WERI-Rb-1 (cell line): Measurements from ENCODE around the gene JAKMIP2.

Experiments
- DNase-seq: peaks from one replicate; pipeline ENCODE4 v3.0.0-alpha.2; 2020
- H3K27ac ChIP-seq: fragments of 250-450 bp; sonication (Bioruptor Pico); 2 replicates; pipeline ENCODE4 v1.5.1; 2020; ENCODE audit warnings: mild to moderate bottlenecking, moderate library complexity
- H3K27me3 ChIP-seq: fragments of 250-450 bp; sonication (Bioruptor Pico); 2 replicates; pipeline ENCODE4 v1.5.1; 2021; ENCODE audit warnings: mild to moderate bottlenecking, low read depth, moderate library complexity; ENCODE audit not compliant: insufficient read depth, severe bottlenecking
- H3K36me3 ChIP-seq: fragments of 250-450 bp; sonication (Bioruptor Pico); 2 replicates; pipeline ENCODE4 v1.5.1; 2020; ENCODE audit warnings: mild to moderate bottlenecking, moderate library complexity
- H3K4me3 ChIP-seq: 2 replicates; pipeline ENCODE4 v1.5.1; 2011; ENCODE audit warnings: low read depth, mild to moderate bottlenecking, control low read depth, low read length
- H3K9me3 ChIP-seq: fragments of 250-450 bp; sonication (Bioruptor Pico); 2 replicates; pipeline ENCODE4 v1.5.1; 2021; ENCODE audit warnings: mild to moderate bottlenecking, moderate library complexity; ENCODE audit not compliant: severe bottlenecking
- TF ChIP-seq, protein P1 (sequence below): IDR thresholded peaks from 2 replicates; pipeline ENCODE4 v1.5.1; 2011; ENCODE audit warnings: low read depth, mild to moderate bottlenecking, control low read depth, inconsistent platforms, low read length

The JAKMIP2 gene

DNA sequence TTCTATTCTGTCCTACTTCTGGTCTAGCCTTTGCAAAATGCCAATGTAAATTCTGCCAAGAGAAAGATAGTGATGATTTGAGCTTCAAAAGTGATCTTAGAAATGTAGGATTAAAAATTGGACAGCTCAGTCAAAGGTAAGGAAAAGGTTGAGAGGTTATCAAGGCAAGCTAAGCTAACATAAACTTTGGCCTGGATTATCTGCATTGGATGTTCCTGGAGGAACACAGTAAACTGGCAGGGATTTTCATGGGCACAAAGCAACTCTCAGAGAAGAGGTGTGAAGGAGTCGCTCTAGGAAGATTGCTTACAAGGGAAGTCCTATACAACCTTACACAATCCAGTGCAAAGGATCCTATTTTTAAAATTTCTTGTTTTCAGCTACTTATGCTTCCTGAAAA, 115.2 kb downstream of the JAKMIP2 start:
- TF ChIP-seq, protein P1, sequence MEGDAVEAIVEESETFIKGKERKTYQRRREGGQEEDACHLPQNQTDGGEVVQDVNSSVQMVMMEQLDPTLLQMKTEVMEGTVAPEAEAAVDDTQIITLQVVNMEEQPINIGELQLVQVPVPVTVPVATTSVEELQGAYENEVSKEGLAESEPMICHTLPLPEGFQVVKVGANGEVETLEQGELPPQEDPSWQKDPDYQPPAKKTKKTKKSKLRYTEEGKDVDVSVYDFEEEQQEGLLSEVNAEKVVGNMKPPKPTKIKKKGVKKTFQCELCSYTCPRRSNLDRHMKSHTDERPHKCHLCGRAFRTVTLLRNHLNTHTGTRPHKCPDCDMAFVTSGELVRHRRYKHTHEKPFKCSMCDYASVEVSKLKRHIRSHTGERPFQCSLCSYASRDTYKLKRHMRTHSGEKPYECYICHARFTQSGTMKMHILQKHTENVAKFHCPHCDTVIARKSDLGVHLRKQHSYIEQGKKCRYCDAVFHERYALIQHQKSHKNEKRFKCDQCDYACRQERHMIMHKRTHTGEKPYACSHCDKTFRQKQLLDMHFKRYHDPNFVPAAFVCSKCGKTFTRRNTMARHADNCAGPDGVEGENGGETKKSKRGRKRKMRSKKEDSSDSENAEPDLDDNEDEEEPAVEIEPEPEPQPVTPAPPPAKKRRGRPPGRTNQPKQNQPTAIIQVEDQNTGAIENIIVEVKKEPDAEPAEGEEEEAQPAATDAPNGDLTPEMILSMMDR = no peak
- Histone ChIP-seq H3K27ac (no peak overlapping the region), H3K4me3 (no peak overlapping the region), H3K9me3 (no peaks in the 10 kb centered on the region), H3K36me3 (no peaks in the 10 kb centered on the region), H3K27me3 (no peaks in the 10 kb centered on the region)
- no peak for DNase-seq

DNA sequence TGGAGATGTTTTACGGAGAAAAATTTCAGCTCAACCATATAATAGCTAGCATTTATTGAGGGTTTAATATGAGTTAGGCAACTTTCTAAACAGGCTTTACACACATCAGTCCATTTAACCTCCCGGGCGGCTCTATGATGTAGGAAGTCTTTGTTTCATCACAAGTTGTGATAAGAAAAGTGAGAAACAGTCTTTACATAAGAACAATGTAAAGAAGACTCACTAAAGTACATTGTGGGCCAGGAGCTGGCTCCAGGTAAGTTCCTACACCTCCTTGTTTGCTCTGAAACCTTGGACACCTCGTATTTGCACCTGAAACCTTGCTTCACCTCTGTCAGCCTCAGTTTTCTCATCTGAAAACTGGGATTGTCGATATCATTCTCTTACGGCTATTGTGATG, 116.1 kb downstream of the JAKMIP2 start:
- TF ChIP-seq, protein P1 = no peak
- Histone ChIP-seq H3K4me3 (no peak overlapping the region), H3K27ac (no peak overlapping the region), H3K36me3 (no peaks in the 10 kb centered on the region), H3K27me3 (no peaks in the 10 kb centered on the region), H3K9me3 (no peaks in the 10 kb centered on the region)
- DNase-seq = no peak

DNA sequence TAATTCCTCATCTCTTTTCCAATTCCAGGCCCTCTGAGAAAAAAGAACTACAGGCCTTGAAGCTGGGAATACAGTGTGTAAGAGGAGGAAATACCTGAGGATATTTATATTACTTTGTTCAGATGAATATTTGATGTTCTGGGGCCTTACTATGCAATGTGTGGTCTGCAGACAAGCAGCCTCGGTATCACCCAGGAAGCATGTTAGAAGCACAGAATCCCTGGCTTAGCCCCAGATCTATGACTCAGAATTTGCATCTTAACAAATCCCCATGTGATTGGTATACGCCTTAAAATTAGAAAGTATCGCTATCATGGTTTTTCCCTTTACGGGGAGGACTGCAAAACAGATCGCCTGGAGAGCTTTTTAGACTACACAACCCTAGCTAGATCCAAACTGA, 121.0 kb downstream of the JAKMIP2 start:
- Histone ChIP-seq H3K27ac (no peak overlapping the region), H3K4me3 (no peak overlapping the region), H3K27me3 (no peaks in the 10 kb centered on the region), H3K9me3 (peaks cover 8% of the 10 kb centered on the region), H3K36me3 (no peaks in the 10 kb centered on the region)
- TF ChIP-seq, protein P1 = no peak
- no peak for DNase-seq

DNA sequence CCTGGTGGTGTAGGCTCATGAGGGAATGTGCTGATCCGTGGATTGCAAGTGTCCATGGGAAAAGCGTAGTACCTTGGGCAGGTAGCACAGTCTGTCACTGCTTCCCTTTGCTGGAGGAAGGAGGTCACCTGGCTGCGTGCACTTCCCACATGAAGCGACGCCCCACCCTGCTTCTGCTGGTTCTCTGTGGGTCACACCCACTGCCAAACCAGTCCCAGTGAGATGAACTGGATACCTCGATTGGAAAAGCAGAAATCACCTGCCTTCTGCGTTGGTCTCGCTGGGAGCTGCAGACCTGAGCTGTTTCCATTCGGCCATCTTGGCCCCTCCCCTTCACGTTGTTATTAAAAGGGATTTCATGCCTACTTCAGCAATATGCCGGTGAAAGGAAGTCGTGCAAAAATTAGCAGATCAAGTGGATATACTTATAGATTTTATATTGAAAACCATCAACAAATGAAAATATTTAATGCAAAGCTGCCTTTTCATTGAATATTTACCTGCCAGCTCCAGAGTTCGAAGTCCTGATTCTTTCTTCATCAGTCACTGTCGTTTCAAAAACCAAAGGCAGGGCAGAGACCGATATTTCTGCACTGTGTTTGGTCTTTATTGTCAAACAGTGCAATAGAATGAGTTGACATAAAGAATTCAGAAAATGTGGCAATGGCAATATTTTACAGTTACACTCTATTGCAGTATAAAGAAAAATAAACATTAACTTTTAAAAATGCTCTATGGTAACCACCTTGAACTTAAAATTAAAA, 123.2 kb downstream of the JAKMIP2 start:
- TF ChIP-seq, protein P1 = no peak
- no peaks in the 10 kb centered on the region for H3K36me3 ChIP-seq
- peak overlapping the region; percentile 57 for H3K4me3 ChIP-seq
- no peaks in the 10 kb centered on the region for H3K27me3 ChIP-seq
- peak; percentile 47 for DNase-seq
- peak overlapping the region; percentile 69 for H3K27ac ChIP-seq
- H3K9me3 ChIP-seq = peaks cover 12% of the 10 kb centered on the region

DNA sequence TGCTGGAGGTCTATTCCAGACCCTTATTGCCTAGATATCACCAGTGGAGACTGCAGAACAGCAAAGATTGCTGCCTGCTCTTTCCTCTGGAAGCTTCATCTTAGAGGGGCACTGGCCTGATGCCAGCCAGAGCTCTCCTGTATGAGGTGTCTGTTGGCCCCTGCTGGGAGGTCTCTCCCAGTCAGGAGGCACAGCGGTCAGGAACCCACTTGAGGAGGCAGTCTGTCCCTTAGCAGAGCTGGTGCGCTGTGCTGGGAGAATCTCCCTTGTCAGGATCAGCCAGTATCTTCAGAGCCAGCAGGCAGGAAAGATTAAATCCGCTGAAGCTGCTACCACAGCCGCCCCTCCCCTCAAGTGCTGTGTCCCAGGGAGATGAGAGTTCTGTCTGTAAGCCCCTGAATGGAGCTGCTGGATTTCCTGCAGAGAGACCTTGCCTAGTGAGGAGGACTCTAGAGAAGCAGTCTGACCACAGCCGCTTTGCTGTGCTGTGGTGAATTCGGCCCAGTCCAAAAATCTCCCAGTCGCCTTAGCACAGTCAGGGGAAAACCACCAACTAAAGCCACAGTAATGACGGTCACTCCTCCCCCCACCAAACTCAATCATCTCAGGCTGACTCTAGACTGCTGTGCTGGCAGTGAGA, 124.1 kb downstream of the JAKMIP2 start:
- DNase-seq = peak; percentile 90
- Histone ChIP-seq H3K9me3 (peaks cover 12% of the 10 kb centered on the region), H3K27me3 (no peaks in the 10 kb centered on the region), H3K4me3 (peak overlapping the region; percentile 57), H3K27ac (peak overlapping the region; percentile 69), H3K36me3 (no peaks in the 10 kb centered on the region)
- TF ChIP-seq, protein P1 = no peak
